Neural cell (in vitro differentiated cells): ENCODE data around the gene ADAD1.

Source experiments
- CTCF ChIP-seq: fragments of 450-650 bp; IDR thresholded peaks from 2 replicates; pipeline ENCODE4 v1.5.1; 2014; ENCODE audit warnings: antibody characterized with exemption, mild to moderate bottlenecking, moderate library complexity; ENCODE audit not compliant: poor library complexity, severe bottlenecking
- EP300 ChIP-seq: fragments of 450-650 bp; conservative IDR thresholded peaks from 2 replicates; pipeline ENCODE4 v1.6.1; 2014; ENCODE audit warnings: antibody characterized with exemption, mild to moderate bottlenecking, moderate library complexity; ENCODE audit not compliant: poor library complexity, severe bottlenecking
- EZH2 ChIP-seq: fragments of 200-600, 300-800 bp; shearing (Covaris generic), sonication (generic); IDR thresholded peaks from 2 replicates; pipeline ENCODE4 v1.6.1; 2014; ENCODE audit warnings: antibody characterized with exemption, low read length, borderline replicate concordance, mild to moderate bottlenecking; ENCODE audit not compliant: insufficient read depth, poor library complexity, severe bottlenecking
- MXI1 ChIP-seq: fragments of 450-650 bp; conservative IDR thresholded peaks from 2 replicates; pipeline ENCODE4 v1.6.1; 2014; ENCODE audit warnings: antibody characterized with exemption, mild to moderate bottlenecking; ENCODE audit not compliant: poor library complexity, severe bottlenecking
- POLR2AphosphoS5 ChIP-seq: IDR thresholded peaks from 2 replicates; pipeline ENCODE4 v1.6.1; 2012
- RAD21 ChIP-seq: fragments of 450-650 bp; conservative IDR thresholded peaks from 2 replicates; pipeline ENCODE4 v1.6.1; 2014; ENCODE audit warnings: antibody characterized with exemption, mild to moderate bottlenecking, moderate library complexity
- SMC3 ChIP-seq: fragments of 450-650 bp; conservative IDR thresholded peaks from 2 replicates; pipeline ENCODE4 v1.6.1; 2014; ENCODE audit warnings: antibody characterized with exemption, mild to moderate bottlenecking, moderate library complexity; ENCODE audit not compliant: poor library complexity
- TF ChIP-seq, protein P1 (sequence below): IDR thresholded peaks from 2 replicates; pipeline ENCODE4 v1.6.1; 2012; ENCODE audit warnings: borderline replicate concordance

GRCh38 chr4:122334828-122335227, 44.0 kb upstream of the ADAD1 start:
- TF ChIP-seq CTCF (no peak), EZH2 (no peak), POLR2AphosphoS5 (no peak), EP300 (no peak), RAD21 (no peak), MXI1 (no peak), SMC3 (no peak)
- TF ChIP-seq, protein P1, sequence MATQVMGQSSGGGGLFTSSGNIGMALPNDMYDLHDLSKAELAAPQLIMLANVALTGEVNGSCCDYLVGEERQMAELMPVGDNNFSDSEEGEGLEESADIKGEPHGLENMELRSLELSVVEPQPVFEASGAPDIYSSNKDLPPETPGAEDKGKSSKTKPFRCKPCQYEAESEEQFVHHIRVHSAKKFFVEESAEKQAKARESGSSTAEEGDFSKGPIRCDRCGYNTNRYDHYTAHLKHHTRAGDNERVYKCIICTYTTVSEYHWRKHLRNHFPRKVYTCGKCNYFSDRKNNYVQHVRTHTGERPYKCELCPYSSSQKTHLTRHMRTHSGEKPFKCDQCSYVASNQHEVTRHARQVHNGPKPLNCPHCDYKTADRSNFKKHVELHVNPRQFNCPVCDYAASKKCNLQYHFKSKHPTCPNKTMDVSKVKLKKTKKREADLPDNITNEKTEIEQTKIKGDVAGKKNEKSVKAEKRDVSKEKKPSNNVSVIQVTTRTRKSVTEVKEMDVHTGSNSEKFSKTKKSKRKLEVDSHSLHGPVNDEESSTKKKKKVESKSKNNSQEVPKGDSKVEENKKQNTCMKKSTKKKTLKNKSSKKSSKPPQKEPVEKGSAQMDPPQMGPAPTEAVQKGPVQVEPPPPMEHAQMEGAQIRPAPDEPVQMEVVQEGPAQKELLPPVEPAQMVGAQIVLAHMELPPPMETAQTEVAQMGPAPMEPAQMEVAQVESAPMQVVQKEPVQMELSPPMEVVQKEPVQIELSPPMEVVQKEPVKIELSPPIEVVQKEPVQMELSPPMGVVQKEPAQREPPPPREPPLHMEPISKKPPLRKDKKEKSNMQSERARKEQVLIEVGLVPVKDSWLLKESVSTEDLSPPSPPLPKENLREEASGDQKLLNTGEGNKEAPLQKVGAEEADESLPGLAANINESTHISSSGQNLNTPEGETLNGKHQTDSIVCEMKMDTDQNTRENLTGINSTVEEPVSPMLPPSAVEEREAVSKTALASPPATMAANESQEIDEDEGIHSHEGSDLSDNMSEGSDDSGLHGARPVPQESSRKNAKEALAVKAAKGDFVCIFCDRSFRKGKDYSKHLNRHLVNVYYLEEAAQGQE, result no peak
